Measurements from ENCODE around the gene PPP1R26. TPM values are rescaled to one million over a fixed set of nuclear protein-coding genes. Genes with fewer than 3 reads are reported as not detected.

The PPP1R26 gene
- polyA plus RNA-seq, 1 donor from 2014 or later = 20.1 TPM

- H3K9me2 ChIP-seq (ENCODE audit: insufficient read depth, low read length) = no peaks in the 10 kb centered on the region
- H3K4me2 ChIP-seq (ENCODE audit: low read length) = no peak overlapping the region
- TF ChIP-seq REST (IDR thresholded peaks at IDR 0.05; ENCODE audit: borderline replicate concordance) (no peak), CTCF (IDR thresholded peaks at IDR 0.05; ENCODE audit: poor library complexity, severe bottlenecking) (no peak), POLR2AphosphoS5 (IDR thresholded peaks at IDR 0.05) (no peak), EP300 (conservative IDR thresholded peaks at IDR 0.05; ENCODE audit: poor library complexity, severe bottlenecking) (no peak), MXI1 (conservative IDR thresholded peaks at IDR 0.05; ENCODE audit: poor library complexity, severe bottlenecking) (no peak), RAD21 (conservative IDR thresholded peaks at IDR 0.05) (no peak), EZH2 (IDR thresholded peaks at IDR 0.05; ENCODE audit: borderline replicate concordance, insufficient read depth, low read length, poor library complexity, severe bottlenecking) (no peak), TAF1 (IDR thresholded peaks at IDR 0.05; ENCODE audit: low read depth) (no peak), SMC3 (conservative IDR thresholded peaks at IDR 0.05; ENCODE audit: poor library complexity) (no peak)
- H3K27ac ChIP-seq (ENCODE audit: low read length) = no peak overlapping the region
- no peaks in the 10 kb centered on the region for H3F3A ChIP-seq (ENCODE audit: insufficient read depth, low read length, poor library complexity, severe bottlenecking)
- H3K79me2 ChIP-seq (replicated peaks; ENCODE audit: insufficient read depth, low read length) = no peaks in the 10 kb centered on the region
- H3K4me3 ChIP-seq (ENCODE audit: low read length) = no peak overlapping the region
- H3K9ac ChIP-seq (ENCODE audit: low read length) = no peak overlapping the region
- H3K9me3 ChIP-seq (ENCODE audit: low read length) = no peaks in the 10 kb centered on the region
- H3K36me3 ChIP-seq (ENCODE audit: insufficient read depth, low read length) = no peaks in the 10 kb centered on the region
- H4K20me1 ChIP-seq (ENCODE audit: insufficient read depth) = no peaks in the 10 kb centered on the region
- no peaks in the 10 kb centered on the region for H3K27me3 ChIP-seq (ENCODE audit: insufficient read depth, low read depth, low read length)
- no peak overlapping the region for H2AFZ ChIP-seq (ENCODE audit: low read depth, low read length)
Observed at GRCh38 chr9:135524130-135524861, 44.7 kb downstream of the PPP1R26 start.

DNA sequence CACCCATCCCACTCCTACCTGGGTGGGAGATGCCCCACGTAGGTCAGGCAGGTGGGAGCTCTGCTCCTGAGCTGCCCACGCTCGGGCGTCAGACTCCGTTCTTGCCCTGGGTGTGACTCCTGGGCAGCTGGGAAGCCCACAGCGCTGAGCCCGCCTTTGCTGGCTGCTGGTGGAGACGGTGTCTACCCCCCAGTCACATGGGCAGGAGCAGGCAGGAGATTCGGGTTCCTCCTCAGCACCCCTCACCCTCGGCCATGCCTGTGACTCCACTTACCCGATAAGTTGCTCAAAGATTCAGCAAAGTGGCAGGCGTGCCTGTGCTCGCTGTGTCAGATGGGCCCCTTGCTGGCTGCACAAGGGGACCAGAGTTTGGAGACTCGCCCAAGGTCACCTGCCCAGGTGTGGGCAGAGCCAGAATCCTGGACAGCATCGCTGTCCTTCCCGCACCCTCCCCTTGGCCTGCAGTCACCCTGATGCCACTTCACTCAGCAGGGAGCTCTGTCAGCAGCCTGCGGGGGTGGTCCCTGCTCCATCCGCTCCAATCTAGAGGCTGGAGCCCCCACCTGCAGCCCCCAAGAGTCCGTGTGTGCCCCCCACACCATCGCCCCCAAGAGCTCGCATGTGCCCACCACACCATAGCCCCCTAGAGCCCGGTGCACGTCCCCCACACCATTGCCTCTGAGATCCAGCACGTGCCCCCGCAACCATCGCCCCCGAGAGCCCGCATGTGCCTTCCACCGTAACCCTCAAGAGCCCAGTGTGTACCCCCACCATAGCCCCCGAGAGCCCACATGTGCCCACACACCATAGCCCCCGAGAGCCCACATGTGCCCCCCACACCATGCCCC is 45.9 kb downstream of the PPP1R26 start:
- no peaks in the 10 kb centered on the region for H3K9me2 ChIP-seq (ENCODE audit: insufficient read depth, low read length)
- H3K79me2 ChIP-seq (replicated peaks; ENCODE audit: insufficient read depth, low read length) = no peaks in the 10 kb centered on the region
- H3K4me3 ChIP-seq (ENCODE audit: low read length) = no peak overlapping the region
- no peak overlapping the region for H3K9ac ChIP-seq (ENCODE audit: low read length)
- H3K27ac ChIP-seq (ENCODE audit: low read length) = no peak overlapping the region
- H3K36me3 ChIP-seq (ENCODE audit: insufficient read depth, low read length) = no peaks in the 10 kb centered on the region
- H3K9me3 ChIP-seq (ENCODE audit: low read length) = no peaks in the 10 kb centered on the region
- H3K4me2 ChIP-seq (ENCODE audit: low read length) = no peak overlapping the region
- no peaks in the 10 kb centered on the region for H4K20me1 ChIP-seq (ENCODE audit: insufficient read depth)
- no peaks in the 10 kb centered on the region for H3F3A ChIP-seq (ENCODE audit: insufficient read depth, low read length, poor library complexity, severe bottlenecking)
- H2AFZ ChIP-seq (ENCODE audit: low read depth, low read length) = no peak overlapping the region
- TF ChIP-seq POLR2AphosphoS5 (IDR thresholded peaks at IDR 0.05) (no peak), TAF1 (IDR thresholded peaks at IDR 0.05; ENCODE audit: low read depth) (no peak), EZH2 (IDR thresholded peaks at IDR 0.05; ENCODE audit: borderline replicate concordance, insufficient read depth, low read length, poor library complexity, severe bottlenecking) (no peak), CTCF (IDR thresholded peaks at IDR 0.05; ENCODE audit: poor library complexity, severe bottlenecking) (no peak), REST (IDR thresholded peaks at IDR 0.05; ENCODE audit: borderline replicate concordance) (no peak), RAD21 (conservative IDR thresholded peaks at IDR 0.05) (no peak), SMC3 (conservative IDR thresholded peaks at IDR 0.05; ENCODE audit: poor library complexity) (no peak), MXI1 (conservative IDR thresholded peaks at IDR 0.05; ENCODE audit: poor library complexity, severe bottlenecking) (no peak), EP300 (conservative IDR thresholded peaks at IDR 0.05; ENCODE audit: poor library complexity, severe bottlenecking) (no peak)
- H3K27me3 ChIP-seq (ENCODE audit: insufficient read depth, low read depth, low read length) = no peaks in the 10 kb centered on the region
